8988T (cell line): Measurements from ENCODE around the gene GPR83.
"Not testable (repeated sequence)": the region's sequence is repeated elsewhere in the genome, so short reads cannot be mapped to it uniquely, and the experiment has no call there.

ENCODE experiments used
- DNase-seq: peaks from one replicate; pipeline ENCODE4 v3.0.0; 2011

Gene GPR83

DNA sequence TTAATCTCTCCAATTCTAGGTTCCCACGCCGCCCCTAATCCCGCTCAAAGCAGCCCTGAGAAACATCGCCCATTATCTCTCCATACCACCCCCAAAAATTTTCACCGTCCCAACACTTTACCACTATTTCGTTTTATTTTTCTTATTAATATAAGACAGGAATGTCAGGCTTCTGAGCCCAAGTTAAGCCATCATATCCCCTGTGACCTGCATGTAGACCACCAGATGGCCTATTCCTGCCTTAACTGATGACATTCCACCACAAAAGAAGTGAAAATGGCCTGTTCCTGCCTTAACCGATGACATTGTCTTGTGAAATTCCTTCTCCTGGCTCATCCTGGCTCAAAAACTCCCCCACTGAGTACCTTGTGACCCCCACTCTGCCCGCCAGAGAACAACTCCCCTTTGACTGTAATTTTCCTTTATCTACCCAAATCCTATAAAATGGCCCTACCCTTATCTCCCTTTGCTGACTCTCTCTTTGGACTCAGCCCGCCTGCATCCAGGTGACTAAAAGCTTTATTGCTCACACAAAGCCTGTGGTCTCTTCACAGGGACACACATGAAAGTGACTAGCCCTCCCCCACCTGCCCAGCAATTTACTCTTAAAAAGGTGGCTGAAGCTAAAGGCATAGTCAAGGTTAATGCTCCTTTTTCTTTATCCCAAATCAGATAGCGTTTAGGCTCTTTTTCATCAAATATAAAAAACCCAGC is 50.2 kb downstream of the GPR83 start:
- not testable (repeated sequence) for DNase-seq

DNA sequence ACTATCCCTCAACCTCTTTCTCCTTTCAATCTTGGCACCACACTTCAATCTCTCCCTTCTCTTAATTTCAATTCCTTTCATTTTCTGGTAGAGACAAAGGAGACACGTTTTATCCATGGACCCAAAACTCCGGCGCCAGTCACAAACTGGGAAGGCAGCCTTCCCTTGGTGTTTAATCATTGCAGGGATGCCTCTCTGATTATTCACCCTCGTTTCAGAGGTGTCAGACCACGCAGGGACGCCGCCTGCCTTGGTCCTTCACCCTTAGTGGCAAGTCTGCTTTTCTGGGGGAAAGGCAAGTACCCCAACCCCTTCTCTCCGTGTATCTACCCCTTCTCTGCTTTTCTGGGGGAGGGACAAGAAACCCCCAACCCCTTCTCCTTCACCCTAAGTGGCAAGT is 54.9 kb downstream of the GPR83 start:
- DNase-seq = not testable (repeated sequence)

DNA sequence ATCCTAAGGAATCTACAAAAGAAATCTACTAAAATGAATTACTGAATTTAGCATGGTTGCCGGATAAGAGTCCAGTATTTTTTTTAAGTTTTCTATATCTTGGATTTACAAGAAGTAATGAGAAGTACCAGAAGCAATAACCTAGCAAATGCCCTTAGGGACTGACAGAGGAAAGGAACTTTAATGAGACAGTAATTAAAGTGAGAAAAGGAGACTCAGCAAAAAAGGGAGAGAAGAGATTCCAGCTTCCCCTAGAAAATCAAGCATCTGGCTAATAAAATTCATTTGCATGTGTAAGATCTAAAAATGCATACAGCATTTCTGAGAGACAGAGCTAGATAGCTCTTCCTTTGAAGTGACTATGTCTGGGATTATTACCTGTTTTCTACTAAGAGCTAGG is 57.7 kb downstream of the GPR83 start:
- DNase-seq = no peak

DNA sequence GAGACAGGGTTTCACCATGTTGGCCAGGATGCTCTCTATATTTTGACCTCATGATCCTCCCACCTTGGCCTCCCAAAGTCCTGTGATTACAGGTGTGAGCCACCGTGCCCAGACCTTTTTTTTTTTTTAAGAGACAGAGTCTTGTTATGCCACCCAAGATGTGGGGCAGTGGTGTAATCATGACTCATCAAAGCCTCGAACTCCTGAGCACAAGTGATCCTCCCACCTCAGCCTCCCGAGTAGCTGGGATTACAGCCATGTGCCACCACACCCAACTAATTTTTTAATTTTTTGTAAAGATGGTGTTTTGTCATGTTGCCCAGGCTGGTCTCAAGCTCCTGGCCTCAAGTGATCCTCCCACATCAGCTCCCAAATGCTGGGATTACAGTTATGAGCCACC is 59.0 kb downstream of the GPR83 start:
- no peak for DNase-seq

DNA sequence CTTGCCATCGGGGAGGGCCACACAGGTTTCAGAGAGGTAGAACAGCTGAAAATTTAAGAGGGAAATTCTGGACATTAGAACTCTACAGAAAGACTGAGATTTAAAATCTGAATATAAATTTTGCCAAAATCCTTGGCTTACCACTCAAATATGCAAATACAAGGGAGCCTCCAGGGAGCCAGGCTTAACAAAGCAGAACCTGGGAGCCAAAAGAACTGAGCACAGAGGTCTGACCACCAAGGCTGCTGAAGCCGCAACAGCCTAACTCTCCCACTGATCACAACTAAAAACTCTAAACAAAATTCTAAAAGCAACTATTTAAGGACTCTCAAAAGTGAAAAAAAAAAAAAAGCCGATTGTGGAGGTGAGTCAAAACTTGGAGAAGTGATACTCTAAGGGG is 62.6 kb downstream of the GPR83 start:
- DNase-seq = no peak

DNA sequence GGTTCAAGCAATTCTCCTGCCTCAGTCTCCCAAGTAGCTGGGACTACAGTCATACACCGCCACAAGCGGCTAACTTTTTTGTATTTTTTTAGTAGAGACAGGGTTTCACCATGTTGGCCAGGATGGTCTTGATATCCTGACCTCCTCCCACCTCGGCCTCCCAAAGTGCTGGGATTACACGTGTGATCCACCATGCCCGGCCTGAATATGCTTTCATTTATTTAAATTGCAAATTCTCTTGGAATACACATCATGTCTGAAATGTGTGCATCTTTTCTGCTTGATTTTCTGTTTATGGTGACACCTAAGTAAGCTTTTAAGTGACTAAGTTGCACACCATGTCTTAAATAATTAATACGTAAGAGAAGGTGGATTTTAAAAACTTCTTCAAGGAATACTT is 65.2 kb downstream of the GPR83 start:
- no peak for DNase-seq

DNA sequence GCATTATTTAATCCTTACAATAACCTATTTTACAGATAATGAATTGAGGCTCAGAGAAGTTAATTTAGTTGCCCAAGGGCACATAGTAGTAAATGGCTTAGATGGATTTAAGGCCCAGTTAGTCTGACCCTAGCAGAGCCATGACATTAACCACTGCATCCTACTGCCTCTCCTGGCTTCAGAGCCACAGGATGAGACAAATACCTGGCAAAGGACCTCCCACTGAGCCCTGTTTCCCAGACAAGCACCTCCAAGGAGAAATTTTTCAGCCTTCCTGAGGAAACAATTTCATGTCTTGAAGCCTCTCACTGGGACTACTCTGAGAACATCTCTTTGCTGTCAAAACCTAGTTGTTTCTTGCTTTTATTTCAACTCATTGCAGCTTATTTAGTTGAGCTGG is 68.4 kb downstream of the GPR83 start:
- DNase-seq = no peak

DNA sequence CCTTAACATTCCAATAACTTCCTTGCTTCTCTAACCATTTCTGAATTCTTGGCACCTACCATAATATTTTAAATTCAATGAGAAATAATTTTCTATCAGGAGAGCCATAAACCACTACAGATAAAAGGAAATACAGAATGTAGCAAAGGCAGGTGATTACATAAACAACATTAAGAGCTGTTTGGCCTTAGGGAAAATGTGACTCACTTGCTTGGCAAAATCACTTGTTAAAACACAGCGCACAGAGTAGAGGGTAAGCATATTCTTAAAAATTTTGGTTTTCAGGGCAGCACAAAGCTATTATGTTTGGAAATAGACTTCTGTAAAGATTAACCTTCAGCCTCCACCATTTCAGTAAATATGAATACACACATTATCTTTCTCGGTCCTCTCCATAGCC is 70.4 kb downstream of the GPR83 start:
- no peak for DNase-seq

DNA sequence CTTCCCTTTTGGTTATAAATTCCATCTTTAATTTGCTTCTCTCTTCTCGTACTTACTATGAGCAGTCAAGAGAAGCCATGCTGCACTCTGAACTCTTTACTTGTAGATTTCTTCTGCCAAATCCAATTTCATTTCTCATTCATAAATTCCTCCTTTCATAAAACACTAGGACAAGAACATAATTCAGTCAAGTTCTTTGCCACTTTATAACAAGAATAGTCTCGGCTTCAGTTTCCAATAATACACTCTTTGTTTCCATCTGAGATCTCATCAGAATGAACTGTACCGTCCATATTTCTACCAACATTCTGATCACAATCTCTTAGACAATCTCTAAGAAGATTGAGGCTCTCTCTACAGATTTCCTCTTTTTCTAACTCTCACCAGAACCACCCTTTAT is 71.7 kb downstream of the GPR83 start:
- no peak for DNase-seq

DNA sequence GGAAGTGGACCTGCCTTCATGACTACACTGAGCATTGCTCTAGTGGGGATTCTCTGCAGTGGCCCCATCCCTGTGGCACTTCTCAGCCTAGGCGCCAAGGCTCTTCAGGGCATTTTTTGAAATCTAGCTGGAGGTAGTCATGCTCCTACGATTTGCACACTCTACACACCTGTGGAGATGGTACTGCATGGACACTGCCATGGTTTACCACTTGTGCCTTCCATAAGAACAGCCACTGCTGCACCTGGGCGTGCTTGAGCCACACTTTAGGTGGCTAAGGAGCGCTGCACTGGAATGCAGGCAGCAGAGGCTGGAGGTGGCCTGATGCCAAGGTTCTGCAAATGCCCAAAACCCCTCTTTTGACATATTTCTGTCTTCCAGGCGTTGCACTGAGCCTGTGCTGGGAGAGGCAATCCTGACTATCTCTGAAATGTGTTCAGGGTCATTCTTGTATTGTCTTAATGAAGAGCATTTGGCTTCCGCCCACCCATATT is 72.6 kb downstream of the GPR83 start:
- DNase-seq = no peak
